Astrocyte of the cerebellum (primary cell): ENCODE measurements around the gene OR13H1.
"Not testable (repeated sequence)": the region's sequence is repeated elsewhere in the genome, so short reads cannot be mapped to it uniquely, and the experiment has no call there.

Source experiments
- DNase-seq: peaks from one replicate; pipeline ENCODE4 v3.0.0-alpha.2; 2011; ENCODE audit warnings: low read depth
- H3K4me3 ChIP-seq: 2 replicates; pipeline ENCODE4 v1.5.1; 2011; ENCODE audit warnings: mild to moderate bottlenecking, low read depth, low read length, moderate library complexity
- in situ Hi-C: cut with HindIII; loops from 2 replicates; pipeline ENCODE4 v1.10.0; 2017; ENCODE audit warnings: low sequenced_read_pairs
- TF ChIP-seq, protein P1 (sequence below): IDR thresholded peaks from 2 replicates; pipeline ENCODE4 v1.5.1; 2012; ENCODE audit warnings: low read length, low read depth, moderate library complexity, mild to moderate bottlenecking; ENCODE audit errors: missing control alignments

OR13H1 gene

GRCh38 chrX:131577999-131578734 is 34.3 kb downstream of the OR13H1 start:
- no peak for DNase-seq
- no peak overlapping the region for H3K4me3 ChIP-seq
- in situ Hi-C loops: no loop called here
- TF ChIP-seq, protein P1, sequence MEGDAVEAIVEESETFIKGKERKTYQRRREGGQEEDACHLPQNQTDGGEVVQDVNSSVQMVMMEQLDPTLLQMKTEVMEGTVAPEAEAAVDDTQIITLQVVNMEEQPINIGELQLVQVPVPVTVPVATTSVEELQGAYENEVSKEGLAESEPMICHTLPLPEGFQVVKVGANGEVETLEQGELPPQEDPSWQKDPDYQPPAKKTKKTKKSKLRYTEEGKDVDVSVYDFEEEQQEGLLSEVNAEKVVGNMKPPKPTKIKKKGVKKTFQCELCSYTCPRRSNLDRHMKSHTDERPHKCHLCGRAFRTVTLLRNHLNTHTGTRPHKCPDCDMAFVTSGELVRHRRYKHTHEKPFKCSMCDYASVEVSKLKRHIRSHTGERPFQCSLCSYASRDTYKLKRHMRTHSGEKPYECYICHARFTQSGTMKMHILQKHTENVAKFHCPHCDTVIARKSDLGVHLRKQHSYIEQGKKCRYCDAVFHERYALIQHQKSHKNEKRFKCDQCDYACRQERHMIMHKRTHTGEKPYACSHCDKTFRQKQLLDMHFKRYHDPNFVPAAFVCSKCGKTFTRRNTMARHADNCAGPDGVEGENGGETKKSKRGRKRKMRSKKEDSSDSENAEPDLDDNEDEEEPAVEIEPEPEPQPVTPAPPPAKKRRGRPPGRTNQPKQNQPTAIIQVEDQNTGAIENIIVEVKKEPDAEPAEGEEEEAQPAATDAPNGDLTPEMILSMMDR: no peak

- DNase-seq, in situ Hi-C loops, H3K4me3 ChIP-seq: not testable (repeated sequence)
Measured at GRCh38 chrX:131578735-131579367, 35.0 kb downstream of the OR13H1 start.

DNA sequence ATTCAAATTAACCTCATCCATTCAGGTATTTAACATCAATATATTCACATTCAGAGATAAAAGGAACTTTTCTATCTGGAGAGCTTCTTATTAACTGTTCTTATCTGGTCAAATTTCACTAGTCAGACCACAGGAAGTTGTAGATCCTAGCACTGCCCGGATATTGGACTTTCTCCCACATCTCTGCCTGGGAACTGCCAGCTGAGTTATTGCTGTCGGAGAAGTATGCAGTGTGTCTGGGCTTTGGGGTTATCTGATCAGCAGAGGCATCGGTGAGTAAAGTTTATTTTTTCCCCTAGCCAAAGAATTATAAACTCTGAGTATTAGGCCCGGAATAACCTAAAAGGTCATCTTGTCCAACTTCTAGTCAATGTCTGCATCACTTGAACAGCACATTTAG is 45.1 kb downstream of the OR13H1 start:
- in situ Hi-C loops: no loop called here
- no peak for DNase-seq
- TF ChIP-seq, protein P1: no peak
- no peak overlapping the region for H3K4me3 ChIP-seq
